PC-3 (cell line): ENCODE measurements around the gene TIMM23.

Source experiments
- CTCF ChIP-seq: fragments of 300-600 bp; sonication (generic); conservative IDR thresholded peaks from 2 replicates; pipeline ENCODE4 v1.5.1; 2017; ENCODE audit warnings: antibody characterized with exemption, low read depth, mild to moderate bottlenecking, low read length
- EZH2phosphoT487 ChIP-seq: fragments of 300-600 bp; sonication (generic); IDR thresholded peaks from 2 replicates; pipeline ENCODE4 v1.6.1; 2018; ENCODE audit warnings: mild to moderate bottlenecking, antibody characterized with exemption, low read length, borderline replicate concordance

GRCh38 chr10:46000538-46000937 lies 28.2 kb downstream of the TIMM23 start:
- TF ChIP-seq EZH2phosphoT487 (no peak), CTCF (no peak)
